ENCODE measurements around the gene LATS2.
"Not testable (repeated sequence)": the region's sequence is repeated elsewhere in the genome, so short reads cannot be mapped to it uniquely, and the experiment has no call there.

DNA sequence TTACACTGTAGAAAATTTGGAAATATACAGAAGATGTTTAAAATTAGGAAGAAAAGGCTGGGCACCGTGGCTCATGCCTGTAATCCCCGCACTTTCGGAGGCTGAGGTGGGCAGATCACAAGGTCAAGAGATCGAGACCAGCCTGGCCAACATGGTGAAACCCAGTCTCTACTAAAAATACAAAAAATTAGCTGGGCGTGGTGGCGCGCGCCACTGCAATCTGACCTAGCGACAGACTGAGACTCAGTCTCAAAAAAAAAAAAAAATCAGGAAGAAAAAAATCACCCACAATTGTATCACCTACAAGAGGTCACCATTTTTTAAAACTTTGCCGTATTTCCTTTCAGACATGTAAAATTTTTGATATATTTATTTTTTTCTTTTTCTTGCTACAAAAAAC, 120.9 kb downstream of the LATS2 start:
- TF ChIP-seq, protein P1, sequence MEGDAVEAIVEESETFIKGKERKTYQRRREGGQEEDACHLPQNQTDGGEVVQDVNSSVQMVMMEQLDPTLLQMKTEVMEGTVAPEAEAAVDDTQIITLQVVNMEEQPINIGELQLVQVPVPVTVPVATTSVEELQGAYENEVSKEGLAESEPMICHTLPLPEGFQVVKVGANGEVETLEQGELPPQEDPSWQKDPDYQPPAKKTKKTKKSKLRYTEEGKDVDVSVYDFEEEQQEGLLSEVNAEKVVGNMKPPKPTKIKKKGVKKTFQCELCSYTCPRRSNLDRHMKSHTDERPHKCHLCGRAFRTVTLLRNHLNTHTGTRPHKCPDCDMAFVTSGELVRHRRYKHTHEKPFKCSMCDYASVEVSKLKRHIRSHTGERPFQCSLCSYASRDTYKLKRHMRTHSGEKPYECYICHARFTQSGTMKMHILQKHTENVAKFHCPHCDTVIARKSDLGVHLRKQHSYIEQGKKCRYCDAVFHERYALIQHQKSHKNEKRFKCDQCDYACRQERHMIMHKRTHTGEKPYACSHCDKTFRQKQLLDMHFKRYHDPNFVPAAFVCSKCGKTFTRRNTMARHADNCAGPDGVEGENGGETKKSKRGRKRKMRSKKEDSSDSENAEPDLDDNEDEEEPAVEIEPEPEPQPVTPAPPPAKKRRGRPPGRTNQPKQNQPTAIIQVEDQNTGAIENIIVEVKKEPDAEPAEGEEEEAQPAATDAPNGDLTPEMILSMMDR (IDR thresholded peaks at IDR 0.05) = not testable (repeated sequence)
- TF ChIP-seq EP300, POLR2A (IDR thresholded peaks at IDR 0.05): not testable (repeated sequence)

All from ovary (tissue), 3 donors.